GM12865 (cell line): ENCODE results near the gene CKS1B.
"Not testable (repeated sequence)": the region's sequence is repeated elsewhere in the genome, so short reads cannot be mapped to it uniquely, and the experiment has no call there.

Experiments
- DNase-seq: peaks from one replicate; pipeline ENCODE4 v3.0.0; 2010; ENCODE audit warnings: low read depth
- H3K4me3 ChIP-seq: 2 replicates; pipeline ENCODE4 v1.5.1; 2011; ENCODE audit warnings: mild to moderate bottlenecking, low read depth, low read length, control low read depth
- TF ChIP-seq, protein P1 (sequence below): IDR thresholded peaks from 2 replicates; pipeline ENCODE4 v1.5.1; 2011; ENCODE audit warnings: low read length, control low read depth, low read depth, inconsistent platforms; ENCODE audit not compliant: insufficient read depth; ENCODE audit errors: missing control alignments

Gene CKS1B

DNA sequence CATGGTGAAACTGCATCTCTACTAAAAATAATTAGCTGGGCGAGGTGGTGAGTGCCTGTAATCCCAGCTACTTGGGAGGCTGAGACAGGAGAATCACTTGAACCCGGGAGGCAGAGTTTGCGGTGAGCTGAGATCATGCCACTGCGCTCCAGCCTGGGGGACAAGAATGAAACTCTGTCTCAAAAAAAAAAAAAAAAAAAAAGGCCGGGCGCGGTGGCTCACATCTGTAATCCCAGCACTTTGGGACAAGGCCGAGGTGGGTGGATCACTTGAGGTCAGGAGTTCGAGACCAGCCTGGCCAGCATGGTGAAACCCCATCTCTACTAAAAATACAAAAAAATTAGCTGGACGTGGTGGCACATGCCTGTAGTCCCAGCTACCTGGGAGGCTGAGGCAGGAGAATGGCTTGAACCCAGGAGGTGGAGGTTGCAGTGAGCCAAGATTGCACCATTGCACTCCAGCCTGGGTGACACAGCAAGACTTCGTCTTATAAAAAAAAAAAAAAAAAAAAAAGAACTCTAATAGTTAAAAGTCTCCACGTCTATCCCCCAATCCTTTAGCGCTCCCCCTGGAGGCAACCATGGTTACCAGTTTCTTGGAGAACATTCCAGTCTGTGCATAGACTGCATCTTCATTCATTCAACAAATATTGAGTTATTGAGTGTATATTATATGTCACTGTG is 21.0 kb downstream of the CKS1B start:
- not testable (repeated sequence) for H3K4me3 ChIP-seq, DNase-seq
- TF ChIP-seq, protein P1, sequence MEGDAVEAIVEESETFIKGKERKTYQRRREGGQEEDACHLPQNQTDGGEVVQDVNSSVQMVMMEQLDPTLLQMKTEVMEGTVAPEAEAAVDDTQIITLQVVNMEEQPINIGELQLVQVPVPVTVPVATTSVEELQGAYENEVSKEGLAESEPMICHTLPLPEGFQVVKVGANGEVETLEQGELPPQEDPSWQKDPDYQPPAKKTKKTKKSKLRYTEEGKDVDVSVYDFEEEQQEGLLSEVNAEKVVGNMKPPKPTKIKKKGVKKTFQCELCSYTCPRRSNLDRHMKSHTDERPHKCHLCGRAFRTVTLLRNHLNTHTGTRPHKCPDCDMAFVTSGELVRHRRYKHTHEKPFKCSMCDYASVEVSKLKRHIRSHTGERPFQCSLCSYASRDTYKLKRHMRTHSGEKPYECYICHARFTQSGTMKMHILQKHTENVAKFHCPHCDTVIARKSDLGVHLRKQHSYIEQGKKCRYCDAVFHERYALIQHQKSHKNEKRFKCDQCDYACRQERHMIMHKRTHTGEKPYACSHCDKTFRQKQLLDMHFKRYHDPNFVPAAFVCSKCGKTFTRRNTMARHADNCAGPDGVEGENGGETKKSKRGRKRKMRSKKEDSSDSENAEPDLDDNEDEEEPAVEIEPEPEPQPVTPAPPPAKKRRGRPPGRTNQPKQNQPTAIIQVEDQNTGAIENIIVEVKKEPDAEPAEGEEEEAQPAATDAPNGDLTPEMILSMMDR: peak; percentile 10

DNA sequence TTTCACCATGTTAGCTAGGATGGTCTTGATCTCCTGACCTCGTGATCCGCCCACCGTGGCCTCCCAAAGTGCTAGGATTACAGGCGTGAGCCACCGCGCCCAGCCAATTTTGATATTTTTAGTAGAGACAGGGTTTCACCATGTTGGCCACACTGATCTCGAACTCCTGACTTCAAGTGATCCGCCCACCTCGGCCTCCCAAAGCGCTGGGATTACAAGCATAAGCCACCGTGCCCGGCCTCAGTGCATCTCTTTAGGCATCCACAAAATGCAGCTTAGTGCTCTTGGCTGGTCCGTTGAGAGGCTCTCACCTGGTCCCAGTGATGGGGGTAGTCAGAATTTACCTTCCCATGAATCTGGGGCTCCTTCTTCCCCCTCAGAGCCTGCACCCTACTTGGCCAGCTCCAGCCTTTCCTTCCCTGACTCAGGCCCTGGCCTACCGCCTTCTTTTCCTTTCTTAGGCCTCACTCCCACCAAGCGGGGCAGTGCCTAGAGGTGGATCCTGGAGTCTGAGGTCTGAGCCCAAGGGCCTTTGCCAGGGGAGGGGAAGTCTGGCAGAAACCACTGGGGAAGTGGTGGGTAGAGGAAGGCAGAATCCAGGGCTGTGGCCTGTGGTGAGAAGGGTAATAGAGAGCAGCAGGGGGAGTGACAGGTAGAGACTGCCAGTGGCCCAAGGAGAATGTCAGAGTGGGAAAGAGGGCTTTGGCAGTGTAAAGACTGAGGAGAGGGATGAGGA is 22.7 kb downstream of the CKS1B start:
- no peak for DNase-seq
- H3K4me3 ChIP-seq: no peak overlapping the region
- TF ChIP-seq, protein P1: no peak

DNA sequence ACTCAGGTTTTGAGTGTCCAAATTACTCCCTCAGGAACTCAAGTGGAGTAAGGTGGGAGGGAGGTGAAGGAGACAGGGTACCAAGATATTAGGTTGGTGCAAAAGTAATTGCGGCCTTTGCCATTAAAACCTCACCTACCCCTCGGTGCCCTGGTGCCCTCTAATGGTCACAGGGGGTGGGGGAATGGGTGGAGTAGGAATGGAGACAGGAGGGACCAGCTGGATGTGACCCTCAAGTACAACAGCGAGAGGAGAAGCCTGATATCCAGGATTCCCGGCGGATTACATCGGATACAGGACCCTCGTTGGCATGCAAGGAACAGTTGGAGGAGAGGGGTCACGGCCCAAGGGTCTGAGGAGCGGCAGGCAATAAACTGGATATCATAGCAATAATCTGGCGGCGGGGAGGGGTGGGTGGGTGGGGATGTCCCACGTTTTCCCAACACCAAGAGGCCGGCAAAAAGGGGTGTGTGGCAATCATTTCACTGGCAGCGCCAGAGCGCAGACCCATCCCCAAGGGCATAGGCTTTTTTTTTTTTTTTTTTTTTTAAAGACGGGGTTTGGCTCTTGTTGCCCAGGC is 23.8 kb downstream of the CKS1B start:
- TF ChIP-seq, protein P1: peak; percentile 22
- H3K4me3 ChIP-seq: peak overlapping the region; percentile 84
- DNase-seq: no peak

DNA sequence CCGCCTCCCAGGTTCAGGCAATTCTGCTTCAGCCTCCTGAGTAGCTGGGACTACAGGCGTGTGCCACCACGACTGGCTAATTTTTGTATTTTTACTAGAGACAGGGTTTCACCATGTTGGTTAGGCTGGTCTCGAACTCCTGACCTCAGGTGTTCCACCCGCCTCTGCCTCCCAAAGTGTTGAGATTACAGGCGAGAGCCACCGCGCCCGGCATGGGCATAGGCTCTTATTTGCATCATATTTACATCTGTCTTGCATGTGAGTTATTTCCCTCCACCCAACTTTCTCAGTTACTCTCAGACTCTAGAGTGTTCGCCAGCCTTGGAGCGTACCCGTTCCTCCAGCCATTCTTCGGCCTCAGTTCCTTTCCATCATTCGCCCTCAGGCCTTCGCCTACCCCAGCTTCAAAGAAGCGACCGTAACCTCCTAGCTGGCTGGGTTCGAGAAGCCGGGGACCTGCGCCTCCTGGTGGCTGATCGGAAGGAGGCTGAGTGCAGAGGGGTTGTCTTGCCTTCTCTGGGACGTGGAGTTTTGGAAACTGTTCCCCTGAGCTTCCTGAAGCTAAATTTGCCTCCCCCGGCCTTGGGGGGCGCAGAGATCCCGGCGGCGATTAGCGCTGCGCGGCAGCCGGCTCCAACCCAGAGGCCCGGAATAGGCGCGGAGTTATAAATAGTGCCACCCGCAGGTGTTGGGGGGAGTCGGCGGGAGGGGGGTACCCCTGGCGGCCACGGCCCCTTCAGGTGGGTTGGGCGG is 24.5 kb downstream of the CKS1B start:
- peak; percentile 93 for DNase-seq
- TF ChIP-seq, protein P1: peak; percentile 97
- H3K4me3 ChIP-seq: peak overlapping the region; percentile 84

DNA sequence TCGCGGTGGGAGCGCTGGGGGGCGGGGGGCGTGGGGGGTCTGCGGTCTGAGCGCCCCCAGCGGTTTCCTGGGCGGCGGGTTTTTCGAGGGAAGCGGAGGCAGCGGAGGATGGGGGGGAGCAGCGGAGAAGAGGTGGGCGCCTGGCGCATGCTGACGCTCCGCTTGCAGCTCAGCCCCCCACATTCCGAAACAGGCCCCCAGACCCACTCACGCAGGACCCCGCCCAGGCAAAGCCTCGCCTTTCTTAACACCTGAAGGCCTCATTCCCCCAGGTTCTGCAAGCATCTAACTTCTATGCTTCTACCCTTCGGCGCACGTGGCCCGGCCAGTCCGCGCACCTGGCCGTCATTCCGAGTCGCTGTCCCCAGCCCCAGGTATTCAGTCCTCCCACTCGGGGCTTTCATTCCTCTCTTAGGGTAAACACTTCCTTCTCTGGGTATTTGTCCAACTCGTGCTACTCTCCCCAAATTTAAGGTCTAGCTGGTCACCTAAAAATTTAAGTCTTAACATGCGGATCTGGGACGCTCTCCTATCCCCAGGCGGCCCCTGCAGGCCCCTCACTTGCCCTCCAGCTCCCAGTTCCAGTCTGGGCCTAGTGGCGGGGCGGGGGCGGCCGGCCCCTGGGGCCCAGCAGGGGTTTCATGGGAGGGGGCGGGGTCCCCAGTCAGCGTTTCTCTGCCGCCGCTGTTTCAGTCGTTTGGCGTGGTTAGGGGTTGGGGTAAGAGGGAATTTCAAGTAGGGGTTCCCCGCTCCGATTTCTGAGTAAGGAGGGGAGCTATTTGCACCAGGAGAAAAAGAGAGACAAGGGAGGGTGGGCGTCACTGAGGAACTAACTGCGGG is 25.3 kb downstream of the CKS1B start:
- DNase-seq: peak; percentile 81

More for the DNA sequence above, 25.3 kb downstream of the CKS1B start:
- peak overlapping the region; percentile 84 for H3K4me3 ChIP-seq
- TF ChIP-seq, protein P1: no peak
